Keratinocyte (primary cell): ENCODE results near the gene MST1.
"Not testable (repeated sequence)": the region's sequence is repeated elsewhere in the genome, so short reads cannot be mapped to it uniquely, and the experiment has no call there.

Experiments
- EZH2 ChIP-seq: IDR thresholded peaks from one replicate; pipeline ENCODE4 v1.6.1; 2012; ENCODE audit warnings: inconsistent platforms, mild to moderate bottlenecking, low read length, moderate library complexity
- TF ChIP-seq, protein P1 (sequence below), 3 experiments: IDR thresholded peaks in 1 of 3; conservative IDR thresholded peaks in 1 of 3; optimal IDR thresholded peaks in 1 of 3; 2 replicates in 2 of 3; 3 replicates in 1 of 3; pipeline versions ENCODE3 to v1.5.1; 2011; ENCODE audit warnings: low read length in 3 of 3, mild to moderate bottlenecking in 3 of 3, moderate library complexity in 2 of 3, control low read depth in 1 of 3, inconsistent platforms in 1 of 3; ENCODE audit not compliant: insufficient read depth in 2 of 3; ENCODE audit errors: extremely low read depth in 1 of 3

- TF ChIP-seq, protein P1, sequence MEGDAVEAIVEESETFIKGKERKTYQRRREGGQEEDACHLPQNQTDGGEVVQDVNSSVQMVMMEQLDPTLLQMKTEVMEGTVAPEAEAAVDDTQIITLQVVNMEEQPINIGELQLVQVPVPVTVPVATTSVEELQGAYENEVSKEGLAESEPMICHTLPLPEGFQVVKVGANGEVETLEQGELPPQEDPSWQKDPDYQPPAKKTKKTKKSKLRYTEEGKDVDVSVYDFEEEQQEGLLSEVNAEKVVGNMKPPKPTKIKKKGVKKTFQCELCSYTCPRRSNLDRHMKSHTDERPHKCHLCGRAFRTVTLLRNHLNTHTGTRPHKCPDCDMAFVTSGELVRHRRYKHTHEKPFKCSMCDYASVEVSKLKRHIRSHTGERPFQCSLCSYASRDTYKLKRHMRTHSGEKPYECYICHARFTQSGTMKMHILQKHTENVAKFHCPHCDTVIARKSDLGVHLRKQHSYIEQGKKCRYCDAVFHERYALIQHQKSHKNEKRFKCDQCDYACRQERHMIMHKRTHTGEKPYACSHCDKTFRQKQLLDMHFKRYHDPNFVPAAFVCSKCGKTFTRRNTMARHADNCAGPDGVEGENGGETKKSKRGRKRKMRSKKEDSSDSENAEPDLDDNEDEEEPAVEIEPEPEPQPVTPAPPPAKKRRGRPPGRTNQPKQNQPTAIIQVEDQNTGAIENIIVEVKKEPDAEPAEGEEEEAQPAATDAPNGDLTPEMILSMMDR (optimal IDR thresholded peaks at IDR 0.05 in 1 of 3, IDR thresholded peaks at IDR 0.05 in 1 of 3, conservative IDR thresholded peaks at IDR 0.05 in 1 of 3; ENCODE audit: extremely low read depth in 1 of 3, insufficient read depth in 2 of 3, low read length in 3 of 3) = not testable (repeated sequence)
- not testable (repeated sequence) for TF ChIP-seq EZH2
Observed at GRCh38 chr3:49685846-49686245, 3.4 kb downstream of the MST1 start.
